NT2/D1 (cell line): ENCODE results near the gene CA9.

ENCODE experiments used
- YY1 ChIP-seq: IDR thresholded peaks from 2 replicates; pipeline ENCODE4 v1.6.1; 2011; ENCODE audit not compliant: insufficient read length, insufficient read depth
- ZNF274 ChIP-seq: IDR thresholded peaks from 2 replicates; pipeline ENCODE4 v1.6.1; 2011; ENCODE audit warnings: mild to moderate bottlenecking, low read depth, low read length

GRCh38 chr9:35727676-35728040, 53.9 kb downstream of the CA9 start:
- no peak for TF ChIP-seq ZNF274
- no peak for TF ChIP-seq YY1
